Inferior parietal cortex (tissue), 1 donor: ENCODE results near the gene TOB2.
"Not testable (repeated sequence)": the region's sequence is repeated elsewhere in the genome, so short reads cannot be mapped to it uniquely, and the experiment has no call there.

ENCODE experiments used
- DNase-seq: peaks from one replicate; pipeline ENCODE4 v3.0.0-alpha.2; 2016; ENCODE audit errors: extremely low spot score

The TOB2 gene

GRCh38 chr22:41429232-41429950, 17.2 kb downstream of the TOB2 start:
- no peak for DNase-seq

DNA sequence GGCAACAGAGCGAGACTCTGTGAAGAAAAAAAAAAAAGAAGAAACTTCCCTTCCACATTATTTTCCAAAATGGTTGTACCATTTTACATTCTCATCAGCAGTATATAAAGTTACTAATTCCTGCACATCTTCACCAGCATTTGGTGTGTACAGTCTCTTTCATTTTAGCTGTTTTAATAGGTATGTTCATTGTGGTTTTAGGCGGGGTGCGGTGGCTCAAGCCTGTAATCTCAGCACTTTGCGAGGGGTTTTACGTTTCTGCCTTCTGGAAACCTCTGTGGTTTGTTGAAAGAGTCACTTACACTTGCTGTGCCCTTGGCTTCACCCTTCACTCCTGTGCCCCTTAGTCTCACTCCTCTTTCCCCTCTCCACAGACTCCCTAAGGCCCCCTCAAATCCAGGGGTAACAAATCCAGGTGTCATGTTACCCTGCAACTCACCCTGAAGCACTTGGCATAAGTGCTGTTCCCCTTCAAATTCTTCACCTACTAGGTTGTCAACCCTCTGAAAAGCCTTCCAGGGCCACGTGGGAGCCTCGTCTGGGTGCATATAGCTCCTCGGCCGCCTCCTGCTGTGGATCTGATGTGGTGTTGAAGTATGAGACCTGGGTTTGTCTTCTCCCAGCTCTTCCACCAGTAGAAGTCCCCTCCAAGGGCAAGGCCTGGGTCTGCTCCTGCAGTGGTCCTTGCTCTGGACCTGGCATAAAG, 20.8 kb downstream of the TOB2 start:
- DNase-seq = no peak

DNA sequence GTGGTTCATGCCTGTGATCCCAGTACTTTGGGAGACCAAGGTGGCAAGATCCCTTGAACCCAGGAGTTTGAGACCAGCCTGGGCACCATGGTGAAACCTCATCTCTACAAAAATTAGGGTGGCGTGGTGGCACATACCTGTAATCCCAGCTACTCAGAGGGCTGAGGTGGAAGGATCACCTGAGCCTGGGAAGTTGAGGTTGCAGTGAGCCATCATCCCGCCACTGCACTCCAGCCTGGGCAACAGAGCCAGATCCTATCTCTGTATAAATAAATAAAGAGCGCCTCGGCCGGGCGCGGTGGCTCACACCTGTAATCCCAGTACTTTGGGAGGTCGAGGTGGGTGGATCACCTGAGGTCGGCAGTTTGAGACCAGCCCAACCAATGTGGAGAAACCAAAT, 27.9 kb downstream of the TOB2 start:
- DNase-seq = no peak

- peak; percentile 95 for DNase-seq
Observed at GRCh38 chr22:41417622-41418390, 28.8 kb downstream of the TOB2 start.

DNA sequence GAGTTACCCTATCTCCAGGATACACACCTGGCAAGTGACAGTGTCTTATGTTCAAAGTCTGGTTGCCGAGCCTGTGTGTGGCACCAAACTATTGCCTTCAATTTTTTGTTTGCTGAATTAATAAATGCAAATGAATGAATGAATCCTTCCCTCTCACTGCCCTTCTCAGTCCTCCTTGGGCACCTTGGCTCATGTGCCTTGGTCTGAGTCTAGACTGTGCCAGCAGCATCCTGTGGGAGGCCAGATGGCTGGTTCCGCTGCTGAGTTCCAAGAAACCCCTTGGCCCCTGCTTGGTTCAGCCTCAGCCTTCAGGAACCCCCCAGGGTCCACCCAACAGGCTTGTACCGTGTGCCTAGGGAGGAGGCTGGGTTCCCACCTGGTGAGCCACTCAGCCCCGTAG, 31.0 kb downstream of the TOB2 start:
- no peak for DNase-seq

GRCh38 chr22:41411021-41411851, 35.4 kb downstream of the TOB2 start:
- DNase-seq = peak; percentile 76

- no peak for DNase-seq
Observed at GRCh38 chr22:41410311-41410751, 36.3 kb downstream of the TOB2 start.

DNA sequence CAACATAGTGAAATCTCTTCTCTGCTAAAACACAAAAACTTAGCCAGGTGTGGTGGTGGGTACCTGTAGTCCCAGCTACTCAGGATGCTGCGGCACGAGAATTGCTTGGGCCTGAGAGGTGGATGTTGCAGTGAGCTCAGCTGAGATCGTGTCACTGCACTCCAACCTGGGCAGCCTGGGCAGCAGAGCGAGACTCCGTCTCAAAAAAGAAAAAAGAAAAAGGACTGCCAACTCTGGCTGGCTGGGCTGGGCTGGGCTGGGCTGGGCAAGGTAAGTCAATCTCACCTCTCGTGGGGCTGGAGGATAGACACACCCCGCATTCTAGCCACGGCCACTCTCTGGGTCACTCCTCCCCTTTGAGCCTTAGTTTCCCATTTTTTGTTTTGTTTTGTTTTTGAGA, 37.9 kb downstream of the TOB2 start:
- DNase-seq = no peak

DNA sequence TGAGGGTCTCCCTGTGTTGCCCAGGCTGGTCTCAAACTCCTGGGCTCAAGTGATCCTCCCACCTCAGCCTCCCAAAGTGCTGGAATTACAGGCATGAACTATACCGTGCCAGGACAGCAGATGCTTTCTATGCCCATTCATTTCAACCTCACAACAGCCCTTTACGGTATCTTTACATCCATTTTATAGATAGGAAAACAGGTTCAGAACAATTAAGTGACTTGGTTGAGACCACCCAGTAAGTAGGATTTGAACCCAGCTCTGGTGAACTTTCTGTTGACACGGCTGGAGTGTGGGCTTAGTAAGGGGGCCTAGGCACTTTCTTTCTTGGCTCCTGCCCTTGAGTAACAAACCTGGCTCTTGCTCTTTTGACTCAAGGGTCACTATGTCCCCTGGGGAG, 39.2 kb downstream of the TOB2 start:
- DNase-seq = no peak

GRCh38 chr22:41406410-41406809, 40.2 kb downstream of the TOB2 start:
- DNase-seq = no peak

DNA sequence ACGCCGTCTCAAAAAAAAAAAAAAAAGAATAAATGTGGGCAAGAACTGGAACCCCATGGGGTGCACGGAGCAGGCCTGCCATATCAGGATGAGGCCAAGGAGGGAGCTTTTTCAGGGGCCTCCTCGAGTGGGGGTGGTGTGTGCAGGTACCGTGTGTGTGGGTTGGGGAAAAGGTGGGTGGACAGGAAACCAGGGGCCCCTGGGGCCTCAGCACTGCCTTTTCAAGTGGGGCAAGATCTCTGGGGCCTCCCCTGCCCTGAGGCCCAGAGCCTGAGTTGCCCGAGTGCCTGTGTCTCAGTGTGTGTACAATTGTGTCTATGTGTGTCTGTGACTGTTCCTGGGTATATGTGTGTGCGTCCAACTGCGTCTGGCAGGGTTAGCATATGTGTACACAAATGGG, 41.0 kb downstream of the TOB2 start:
- no peak for DNase-seq

- DNase-seq = peak; percentile 93
Observed at GRCh38 chr22:41403532-41404318, 42.9 kb downstream of the TOB2 start.

GRCh38 chr22:41402851-41403250, 43.8 kb downstream of the TOB2 start:
- not testable (repeated sequence) for DNase-seq

DNA sequence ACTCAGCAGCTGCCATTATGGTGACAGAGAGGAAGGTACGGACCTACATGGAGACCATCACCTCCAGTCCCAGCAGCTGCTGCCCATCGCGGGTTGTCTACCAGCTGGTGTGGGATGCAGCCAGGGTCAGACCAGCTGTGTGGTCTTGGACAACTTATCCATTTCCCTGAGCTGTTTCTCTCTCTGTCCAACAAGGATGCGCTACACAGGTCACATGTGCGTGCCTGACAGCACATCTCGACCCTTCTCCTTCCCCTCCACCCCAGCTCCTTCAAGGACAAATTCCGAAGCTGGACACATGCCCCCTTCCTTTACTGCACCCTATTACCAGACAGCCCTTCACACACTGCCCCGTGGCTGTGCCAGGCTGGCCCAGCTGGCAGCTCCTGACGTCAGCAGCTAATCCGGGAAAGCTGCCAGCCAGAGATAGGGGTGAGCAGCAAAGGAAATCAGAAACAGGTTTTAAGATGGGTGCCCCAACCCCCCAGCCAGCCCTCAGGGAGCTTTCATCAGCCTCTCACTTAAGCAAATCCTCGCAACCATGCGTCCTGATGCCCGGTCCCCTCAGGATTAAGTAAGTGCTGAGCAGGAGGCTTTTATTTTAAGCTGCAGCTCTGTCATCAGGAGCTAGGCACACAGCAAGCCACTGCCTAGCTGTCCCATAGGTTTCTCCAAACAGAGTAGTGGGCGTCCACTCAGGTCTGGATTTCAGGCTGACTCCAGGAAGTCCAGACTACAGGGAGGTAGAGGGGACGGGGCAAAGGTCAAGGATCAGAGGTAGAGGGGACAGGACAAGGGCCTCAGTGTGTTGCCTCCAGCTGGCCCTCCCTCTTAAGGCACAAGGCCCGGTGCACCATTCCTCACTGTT, 44.6 kb downstream of the TOB2 start:
- DNase-seq = peak; percentile 89

DNA sequence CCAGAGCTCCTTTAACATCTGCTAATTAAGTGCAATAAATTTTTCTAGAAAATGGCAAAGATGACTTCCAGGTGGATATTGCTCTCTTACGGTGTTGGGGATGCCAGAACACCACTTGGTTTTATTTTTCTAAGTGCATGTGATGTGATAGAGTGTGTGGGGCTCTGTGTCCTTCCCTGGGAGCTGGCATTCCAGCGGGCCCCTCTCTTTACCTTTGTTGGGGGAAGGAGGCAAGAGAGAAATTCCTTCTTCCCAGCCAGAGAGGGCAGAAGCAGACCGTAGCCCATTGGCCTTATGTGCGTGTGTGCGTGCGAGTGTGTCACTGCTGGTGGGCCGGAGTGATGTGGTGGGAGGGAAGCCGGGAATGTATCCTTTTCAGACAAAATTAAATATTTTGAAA, 47.7 kb downstream of the TOB2 start:
- no peak for DNase-seq

DNA sequence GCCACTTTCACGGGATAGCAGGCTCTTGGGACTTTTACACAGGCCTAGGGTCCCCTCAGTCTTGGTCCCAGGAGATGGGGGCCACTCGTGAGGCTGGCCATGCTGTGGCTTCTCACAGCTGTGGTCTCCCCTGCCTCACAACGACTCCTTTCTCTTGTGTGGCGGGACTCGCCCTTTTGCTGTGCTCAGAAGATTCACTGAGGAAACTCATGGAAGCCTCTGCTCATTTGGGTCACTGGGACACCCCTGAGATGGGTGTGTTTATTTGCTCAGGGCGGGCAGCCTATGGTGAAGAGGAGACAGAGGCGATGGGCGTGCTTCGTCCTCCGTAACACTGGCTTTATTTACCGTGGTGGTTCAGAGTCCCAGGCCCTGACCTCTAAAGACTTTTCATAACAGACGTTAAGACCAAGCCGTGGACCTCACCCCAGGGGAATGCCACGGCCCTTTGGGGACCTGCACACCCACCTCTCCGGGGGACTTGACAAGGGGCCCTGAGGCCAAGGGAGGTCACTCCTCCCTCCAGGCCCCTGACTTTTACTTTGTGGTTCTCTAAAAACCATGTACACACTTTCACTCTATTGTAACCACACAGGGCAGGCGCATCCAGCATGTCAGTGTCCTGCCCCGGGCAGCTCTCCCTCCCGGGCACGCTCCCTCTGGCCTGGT, 49.3 kb downstream of the TOB2 start:
- no peak for DNase-seq

- no peak for DNase-seq
Observed at GRCh38 chr22:41395531-41396240, 50.9 kb downstream of the TOB2 start.

GRCh38 chr22:41394012-41394356, 52.6 kb downstream of the TOB2 start:
- no peak for DNase-seq

- DNase-seq = no peak
Observed at GRCh38 chr22:41387341-41387740, 59.3 kb downstream of the TOB2 start.
